ENCODE results near the gene SIL1.

The SIL1 gene

GRCh38 chr5:138974227-138975063, 223.7 kb downstream of the SIL1 start:
- no peak for DNase-seq

DNA sequence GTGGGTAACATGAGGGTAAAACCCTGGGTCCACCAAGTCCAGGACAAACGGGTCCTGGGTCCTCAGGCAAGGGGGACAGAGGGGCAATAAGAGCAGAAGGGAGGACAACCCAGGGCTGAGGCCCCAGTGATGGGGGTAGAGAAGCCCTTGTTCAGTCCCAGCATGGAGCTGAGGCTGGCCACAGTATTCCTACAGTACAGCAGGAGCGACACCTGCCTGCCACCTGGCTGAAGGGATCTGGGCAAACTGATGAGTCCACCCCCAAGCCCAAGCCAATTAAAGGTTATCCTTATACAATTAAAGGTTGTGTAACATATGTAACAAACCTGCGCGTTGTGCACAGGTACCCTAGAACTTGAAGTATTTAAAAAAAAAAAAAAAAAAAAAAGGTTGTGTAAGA, 225.3 kb downstream of the SIL1 start:
- no peak for DNase-seq

GRCh38 chr5:138972230-138972629, 225.9 kb downstream of the SIL1 start:
- DNase-seq: no peak

DNA sequence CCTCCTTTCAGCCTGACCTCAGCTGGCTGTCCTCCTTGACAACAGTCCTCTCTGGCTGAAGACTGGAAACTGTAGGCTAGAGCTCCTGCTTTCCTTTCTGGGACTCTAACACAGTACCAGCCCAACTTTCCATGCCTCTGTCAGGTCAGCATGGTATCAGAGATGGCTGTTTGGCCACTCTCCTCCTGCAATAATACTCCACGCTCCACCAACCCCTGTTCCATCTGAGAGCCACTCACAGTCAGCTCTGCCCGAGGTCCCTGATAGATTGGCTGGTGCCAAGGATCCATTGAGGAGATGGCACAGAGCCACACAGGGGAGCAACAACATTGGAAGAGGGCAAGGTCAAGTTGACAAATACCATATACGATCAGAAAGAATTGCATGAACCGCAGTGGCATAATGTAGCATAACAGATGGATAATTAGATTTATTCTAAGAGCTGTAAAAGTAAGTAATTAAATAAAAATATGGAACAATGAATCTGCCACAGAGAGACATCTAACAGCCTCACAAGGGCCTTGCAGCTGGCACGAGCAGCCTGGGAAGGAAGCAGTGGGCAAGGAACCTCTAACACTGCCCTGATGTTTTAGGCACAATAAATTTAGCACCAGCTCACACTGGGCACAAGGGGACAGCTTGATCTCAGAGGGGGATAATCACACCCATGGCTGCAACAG, 228.7 kb downstream of the SIL1 start:
- DNase-seq: no peak

DNA sequence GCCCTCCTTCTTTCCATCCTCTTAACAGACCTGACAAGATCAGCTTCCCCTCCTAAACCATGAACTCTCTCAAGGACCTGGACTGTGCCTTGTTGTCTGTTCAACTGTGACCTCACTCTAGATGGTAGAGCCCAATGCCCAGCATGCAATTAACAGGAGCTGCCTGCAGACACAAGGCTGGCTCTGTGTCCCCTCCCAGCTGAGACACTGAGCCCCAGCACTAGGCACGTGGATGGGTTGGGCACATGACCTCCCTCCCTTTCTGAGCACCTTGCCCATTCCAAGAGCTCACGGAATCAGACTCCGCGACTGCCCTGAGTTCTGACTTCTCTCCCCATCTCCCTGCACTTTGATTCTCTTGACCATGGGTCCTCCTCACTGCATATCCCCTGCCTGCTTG, 229.6 kb downstream of the SIL1 start:
- DNase-seq: no peak

GRCh38 chr5:138967791-138968448, 230.2 kb downstream of the SIL1 start:
- no peak for DNase-seq

DNA sequence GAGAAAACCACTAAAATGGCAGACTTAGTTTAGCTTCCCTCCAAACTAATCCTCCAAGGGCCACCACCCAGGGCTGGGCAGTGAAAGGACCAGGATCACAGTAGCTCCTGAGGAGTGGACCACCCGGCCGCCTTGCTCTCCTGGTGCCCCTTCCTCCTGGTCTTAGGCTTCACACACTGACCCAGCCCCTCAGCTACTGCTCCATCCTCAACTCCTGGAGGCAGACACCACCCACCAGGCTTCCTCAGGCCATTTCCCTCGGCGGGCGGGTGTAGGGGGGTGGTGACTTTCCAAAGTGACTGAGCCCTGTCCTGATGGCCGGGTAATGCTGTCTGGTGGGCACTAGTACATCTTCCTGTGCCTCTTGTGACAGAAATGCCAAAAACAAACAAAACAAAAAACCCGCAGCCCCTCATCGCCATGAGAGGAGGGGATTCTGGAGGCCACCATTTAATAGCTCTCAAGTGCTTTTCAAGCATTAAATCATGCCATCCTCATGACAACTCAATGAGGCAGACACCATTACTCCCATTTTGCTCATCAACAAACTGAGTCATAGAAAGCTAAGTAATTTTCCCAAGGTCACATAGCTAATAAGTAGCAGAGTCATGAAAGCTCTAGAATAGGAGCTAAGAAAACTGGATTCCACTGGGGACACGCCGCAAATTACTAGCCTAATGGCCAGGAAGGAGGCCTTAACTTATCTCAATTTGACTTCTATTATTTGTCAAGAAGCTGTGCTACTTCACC, 231.8 kb downstream of the SIL1 start:
- DNase-seq: no peak

DNA sequence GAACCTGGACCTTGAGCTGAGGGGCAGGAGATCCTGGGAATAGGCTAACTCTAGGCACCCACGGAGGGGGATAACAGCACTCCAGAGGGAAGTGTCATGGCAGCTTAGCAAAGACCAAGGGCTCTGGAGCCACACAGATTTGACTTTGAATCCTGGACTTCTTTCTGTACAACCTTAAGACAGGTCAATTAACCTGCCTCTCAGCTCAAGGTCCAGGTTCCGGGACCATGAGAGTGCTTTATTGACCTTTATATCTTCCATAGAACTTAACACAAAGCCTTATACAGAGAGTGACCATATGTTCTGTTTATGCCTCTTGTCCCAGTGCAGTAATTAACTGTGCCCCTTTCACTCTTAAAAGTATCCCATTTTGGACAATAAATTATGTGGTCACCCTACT, 232.5 kb downstream of the SIL1 start:
- DNase-seq: no peak

DNA sequence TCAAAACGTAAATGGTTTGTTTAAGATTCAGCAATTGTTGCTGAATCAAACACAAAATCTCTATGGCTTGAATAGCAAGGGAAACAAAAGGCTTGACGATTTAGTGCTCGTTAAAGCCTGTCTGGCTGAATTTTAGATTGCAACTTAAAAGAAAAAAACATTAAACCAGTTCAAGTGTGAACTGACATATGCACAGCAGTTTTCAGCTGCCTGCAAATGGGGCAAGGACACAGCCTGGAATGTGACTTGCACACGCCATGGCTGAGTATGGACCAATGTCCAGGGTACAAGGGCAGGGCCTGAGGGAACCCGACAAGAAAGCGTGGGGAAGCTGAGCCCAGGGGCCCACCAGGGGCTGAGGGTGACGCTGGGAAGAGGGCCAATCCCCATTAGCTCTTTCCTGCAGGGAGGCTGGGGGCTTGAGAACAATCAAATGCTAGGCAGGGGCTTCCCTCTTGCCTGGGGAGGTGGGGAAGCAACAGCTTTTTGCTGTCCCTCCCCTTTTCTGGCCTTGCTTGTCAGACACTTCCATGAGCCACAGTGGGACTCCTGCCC, 233.4 kb downstream of the SIL1 start:
- DNase-seq: no peak

GRCh38 chr5:138963763-138964371, 234.3 kb downstream of the SIL1 start:
- no peak for DNase-seq

DNA sequence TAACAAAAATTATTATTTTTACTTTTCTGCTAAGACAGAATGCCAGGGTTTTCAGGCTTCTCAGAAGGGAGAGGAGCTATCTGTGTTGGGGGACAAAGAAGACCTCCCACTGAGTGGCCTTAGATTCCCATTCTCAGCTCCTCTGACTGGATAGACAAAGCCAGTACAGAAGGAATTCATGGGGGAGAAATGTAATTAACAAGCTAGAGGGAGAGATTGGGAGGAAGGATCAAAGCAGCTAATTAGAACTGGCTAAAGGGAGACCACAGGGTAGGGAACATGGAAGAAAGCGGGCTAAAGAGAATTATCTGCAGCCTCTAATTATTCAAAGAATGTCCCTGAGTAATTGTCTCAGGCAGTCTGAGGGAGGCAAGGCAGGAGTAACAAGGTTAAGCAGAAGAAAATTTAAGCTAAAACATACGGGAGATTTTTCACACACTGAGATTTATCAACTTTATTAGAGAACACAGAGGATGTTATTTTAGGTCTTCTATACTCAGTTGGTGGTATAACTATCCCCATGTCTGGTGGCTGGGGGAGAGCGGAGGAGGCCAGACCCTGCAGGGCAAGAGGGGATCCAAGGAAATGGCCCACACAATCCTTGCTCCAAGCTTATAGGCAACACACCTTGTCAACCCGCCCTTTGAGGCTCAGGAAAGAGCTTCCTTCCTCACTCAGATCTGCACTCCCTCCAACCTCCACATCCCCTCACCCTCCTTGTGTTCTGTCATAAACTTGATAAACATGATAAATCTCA, 235.4 kb downstream of the SIL1 start:
- DNase-seq: no peak

GRCh38 chr5:138961729-138962128, 236.4 kb downstream of the SIL1 start:
- DNase-seq: no peak

DNA sequence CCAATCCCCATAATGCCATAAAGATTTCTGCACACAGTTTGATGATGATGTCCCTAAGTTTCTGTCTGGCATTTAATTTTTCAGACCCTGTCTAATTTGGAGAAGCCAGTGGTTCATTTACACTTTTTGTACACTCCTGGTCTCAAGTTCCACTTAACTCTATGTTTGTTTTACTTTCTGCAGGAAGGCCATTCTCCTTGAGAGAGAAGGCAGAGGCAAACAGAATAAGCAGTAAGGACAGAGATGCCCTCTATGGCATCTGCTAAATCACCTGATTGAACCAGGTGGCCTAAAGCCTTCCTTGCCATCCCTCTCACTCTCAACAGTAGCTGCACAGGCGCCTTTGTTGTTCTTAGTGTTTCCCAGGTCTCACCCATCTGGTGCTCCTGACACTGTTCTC, 236.9 kb downstream of the SIL1 start:
- no peak for DNase-seq

- DNase-seq: no peak
Observed at GRCh38 chr5:138960145-138960692, 237.9 kb downstream of the SIL1 start.

DNA sequence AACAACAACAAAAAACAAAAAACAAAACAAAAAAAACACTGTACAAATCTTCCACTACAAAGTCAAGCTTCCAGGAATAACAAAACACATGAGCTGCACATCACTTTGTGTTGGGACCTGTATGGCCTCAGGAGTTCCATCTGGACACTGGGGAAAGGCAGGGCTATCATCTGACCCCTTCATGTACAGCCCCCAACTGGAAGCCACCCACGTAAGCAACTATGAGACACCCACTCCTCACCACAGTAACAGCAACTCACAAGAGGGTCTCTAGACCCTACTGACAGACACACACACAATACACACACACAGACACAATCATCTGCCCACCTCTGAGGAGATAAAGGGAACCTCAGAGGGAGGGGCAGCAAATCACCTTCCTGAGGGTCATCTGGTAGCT, 241.4 kb downstream of the SIL1 start:
- DNase-seq: no peak

GRCh38 chr5:138955671-138956295, 242.4 kb downstream of the SIL1 start:
- DNase-seq: no peak

GRCh38 chr5:138955013-138955660, 243.0 kb downstream of the SIL1 start:
- DNase-seq: no peak

GRCh38 chr5:138954257-138955012, 243.7 kb downstream of the SIL1 start:
- DNase-seq: no peak
